ENCODE data around the gene KRT76. TPM values are rescaled to one million over a fixed set of nuclear protein-coding genes. Genes with fewer than 3 reads are reported as not detected.

KRT76 gene
- polyA plus RNA-seq, 1 donor: not detected

GRCh38 chr12:52788876-52789636, 11.9 kb upstream of the KRT76 start:
- no CpG with 5 or more reads among the region's 11 CpGs for WGBS (ENCODE audit: insufficient coverage, low lambda C conversion rate)
- no peak overlapping the region for H3K27ac ChIP-seq (ENCODE audit: low read length)
- H3K4me1 ChIP-seq (ENCODE audit: control insufficient read depth, insufficient read depth, low read length): no peaks in the 10 kb centered on the region
- DNase-seq: no peak
- no peaks in the 10 kb centered on the region for H3K36me3 ChIP-seq (ENCODE audit: control insufficient read depth, insufficient read depth, low read length)
- peaks cover 3% of the 10 kb centered on the region for H3K9me3 ChIP-seq (ENCODE audit: control insufficient read depth, low read depth, low read length)
- H3K27me3 ChIP-seq (ENCODE audit: control insufficient read depth, insufficient read depth, low read length): peaks cover 50% of the 10 kb centered on the region
- no peak overlapping the region for H3K4me3 ChIP-seq (ENCODE audit: low read length)

GRCh38 chr12:52788192-52788875, 11.2 kb upstream of the KRT76 start:
- no peak overlapping the region for H3K27ac ChIP-seq (ENCODE audit: low read length)
- no peaks in the 10 kb centered on the region for H3K36me3 ChIP-seq (ENCODE audit: control insufficient read depth, insufficient read depth, low read length)
- peaks cover 48% of the 10 kb centered on the region for H3K27me3 ChIP-seq (ENCODE audit: control insufficient read depth, insufficient read depth, low read length)
- WGBS (ENCODE audit: insufficient coverage, low lambda C conversion rate): 0% methylated on average over 1 of the region's 6 CpGs
- no peaks in the 10 kb centered on the region for H3K4me1 ChIP-seq (ENCODE audit: control insufficient read depth, insufficient read depth, low read length)
- DNase-seq: no peak
- H3K4me3 ChIP-seq (ENCODE audit: low read length): no peak overlapping the region
- peaks cover 3% of the 10 kb centered on the region for H3K9me3 ChIP-seq (ENCODE audit: control insufficient read depth, low read depth, low read length)

- Histone ChIP-seq H3K36me3 (ENCODE audit: control insufficient read depth, insufficient read depth, low read length) (no peaks in the 10 kb centered on the region), H3K27ac (ENCODE audit: low read length) (no peak overlapping the region), H3K27me3 (ENCODE audit: control insufficient read depth, insufficient read depth, low read length) (peaks cover 44% of the 10 kb centered on the region), H3K4me1 (ENCODE audit: control insufficient read depth, insufficient read depth, low read length) (no peaks in the 10 kb centered on the region), H3K9me3 (ENCODE audit: control insufficient read depth, low read depth, low read length) (peaks cover 3% of the 10 kb centered on the region), H3K4me3 (ENCODE audit: low read length) (no peak overlapping the region)
- 80% methylated on average over 3 of the region's 6 CpGs for WGBS (ENCODE audit: insufficient coverage, low lambda C conversion rate)
- DNase-seq: no peak
Observed at GRCh38 chr12:52787324-52788191, 10.4 kb upstream of the KRT76 start.

- H3K27me3 ChIP-seq (ENCODE audit: control insufficient read depth, insufficient read depth, low read length): peaks cover 40% of the 10 kb centered on the region
Observed at GRCh38 chr12:52784909-52785308, 7.8 kb upstream of the KRT76 start.

GRCh38 chr12:52783563-52784316, 6.6 kb upstream of the KRT76 start:
- Histone ChIP-seq H3K36me3 (ENCODE audit: control insufficient read depth, insufficient read depth, low read length) (no peaks in the 10 kb centered on the region), H3K4me3 (ENCODE audit: low read length) (no peak overlapping the region), H3K9me3 (ENCODE audit: control insufficient read depth, low read depth, low read length) (no peaks in the 10 kb centered on the region), H3K27ac (ENCODE audit: low read length) (no peak overlapping the region), H3K27me3 (ENCODE audit: control insufficient read depth, insufficient read depth, low read length) (peaks cover 31% of the 10 kb centered on the region), H3K4me1 (ENCODE audit: control insufficient read depth, insufficient read depth, low read length) (no peaks in the 10 kb centered on the region)
- no peak for DNase-seq
- no CpG with 5 or more reads among the region's 7 CpGs for WGBS (ENCODE audit: insufficient coverage, low lambda C conversion rate)

More at GRCh38 chr12:52784909-52785308, 7.8 kb upstream of the KRT76 start:
- WGBS (ENCODE audit: insufficient coverage, low lambda C conversion rate): no CpG with 5 or more reads among the region's 3 CpGs
- H3K4me1 ChIP-seq (ENCODE audit: control insufficient read depth, insufficient read depth, low read length): no peaks in the 10 kb centered on the region
- no peak overlapping the region for H3K4me3 ChIP-seq (ENCODE audit: low read length)
- H3K9me3 ChIP-seq (ENCODE audit: control insufficient read depth, low read depth, low read length): peaks cover under 1% of the 10 kb centered on the region
- H3K36me3 ChIP-seq (ENCODE audit: control insufficient read depth, insufficient read depth, low read length): no peaks in the 10 kb centered on the region
- no peak overlapping the region for H3K27ac ChIP-seq (ENCODE audit: low read length)
- no peak for DNase-seq

- no peak for DNase-seq
- no CpG with 5 or more reads among the region's 4 CpGs for WGBS (ENCODE audit: insufficient coverage, low lambda C conversion rate)
Observed at GRCh38 chr12:52782502-52782901, 5.4 kb upstream of the KRT76 start.

GRCh38 chr12:52781399-52782082, 4.4 kb upstream of the KRT76 start:
- 73% methylated on average over 2 of the region's 4 CpGs for WGBS (ENCODE audit: insufficient coverage, low lambda C conversion rate)
- Histone ChIP-seq H3K27ac (ENCODE audit: low read length) (no peak overlapping the region), H3K36me3 (ENCODE audit: control insufficient read depth, insufficient read depth, low read length) (no peaks in the 10 kb centered on the region), H3K27me3 (ENCODE audit: control insufficient read depth, insufficient read depth, low read length) (peaks cover 30% of the 10 kb centered on the region), H3K9me3 (ENCODE audit: control insufficient read depth, low read depth, low read length) (no peaks in the 10 kb centered on the region), H3K4me3 (ENCODE audit: low read length) (no peak overlapping the region), H3K4me1 (ENCODE audit: control insufficient read depth, insufficient read depth, low read length) (no peaks in the 10 kb centered on the region)
- DNase-seq: no peak

More at GRCh38 chr12:52782502-52782901, 5.4 kb upstream of the KRT76 start:
- Histone ChIP-seq H3K27me3 (ENCODE audit: control insufficient read depth, insufficient read depth, low read length) (peaks cover 30% of the 10 kb centered on the region), H3K27ac (ENCODE audit: low read length) (no peak overlapping the region), H3K9me3 (ENCODE audit: control insufficient read depth, low read depth, low read length) (no peaks in the 10 kb centered on the region), H3K4me1 (ENCODE audit: control insufficient read depth, insufficient read depth, low read length) (no peaks in the 10 kb centered on the region), H3K4me3 (ENCODE audit: low read length) (no peak overlapping the region), H3K36me3 (ENCODE audit: control insufficient read depth, insufficient read depth, low read length) (no peaks in the 10 kb centered on the region)

GRCh38 chr12:52779914-52780313, 2.8 kb upstream of the KRT76 start:
- no CpG with 5 or more reads among the region's 6 CpGs for WGBS (ENCODE audit: insufficient coverage, low lambda C conversion rate)
- H3K27ac ChIP-seq (ENCODE audit: low read length): no peak overlapping the region
- DNase-seq: no peak
- no peaks in the 10 kb centered on the region for H3K9me3 ChIP-seq (ENCODE audit: control insufficient read depth, low read depth, low read length)
- H3K27me3 ChIP-seq (ENCODE audit: control insufficient read depth, insufficient read depth, low read length): peaks cover 33% of the 10 kb centered on the region
- H3K4me3 ChIP-seq (ENCODE audit: low read length): no peak overlapping the region
- H3K36me3 ChIP-seq (ENCODE audit: control insufficient read depth, insufficient read depth, low read length): no peaks in the 10 kb centered on the region
- H3K4me1 ChIP-seq (ENCODE audit: control insufficient read depth, insufficient read depth, low read length): no peaks in the 10 kb centered on the region

GRCh38 chr12:52778833-52779232, 1.7 kb upstream of the KRT76 start:
- Histone ChIP-seq H3K27me3 (ENCODE audit: control insufficient read depth, insufficient read depth, low read length) (peaks cover 34% of the 10 kb centered on the region), H3K9me3 (ENCODE audit: control insufficient read depth, low read depth, low read length) (no peaks in the 10 kb centered on the region), H3K4me3 (ENCODE audit: low read length) (no peak overlapping the region), H3K27ac (ENCODE audit: low read length) (no peak overlapping the region), H3K36me3 (ENCODE audit: control insufficient read depth, insufficient read depth, low read length) (no peaks in the 10 kb centered on the region), H3K4me1 (ENCODE audit: control insufficient read depth, insufficient read depth, low read length) (no peaks in the 10 kb centered on the region)
- WGBS (ENCODE audit: insufficient coverage, low lambda C conversion rate): 100% methylated on average over 1 of the region's 2 CpGs
- DNase-seq: no peak
